Measurements from ENCODE around the gene TRPM8.

TRPM8 gene

GRCh38 chr2:234046521-234046920, 129.3 kb downstream of the TRPM8 start:
- no peak overlapping the region for H3K4me3 ChIP-seq (ENCODE audit: low read depth, low read length)
- H3K4me2 ChIP-seq (ENCODE audit: low read length) = no peak overlapping the region
- no peaks in the 10 kb centered on the region for H3K79me2 ChIP-seq
- H3K36me3 ChIP-seq (ENCODE audit: control insufficient read depth, insufficient read depth, low read length) = no peaks in the 10 kb centered on the region
- TF ChIP-seq CTCF (IDR thresholded peaks at IDR 0.05) = no peak
- no peaks in the 10 kb centered on the region for H3K9me3 ChIP-seq (ENCODE audit: control insufficient read depth, low read length)
- H2AFZ ChIP-seq = no peak overlapping the region
- no peak overlapping the region for H3K9ac ChIP-seq
- no peaks in the 10 kb centered on the region for H3K4me1 ChIP-seq
- H3K27ac ChIP-seq = no peak overlapping the region
- no peaks in the 10 kb centered on the region for H3K27me3 ChIP-seq (ENCODE audit: control insufficient read depth, insufficient read depth, low read length)

GRCh38 chr2:234047361-234047760, 130.2 kb downstream of the TRPM8 start:
- TF ChIP-seq CTCF (IDR thresholded peaks at IDR 0.05) = no peak
- Histone ChIP-seq H3K4me3 (ENCODE audit: low read depth, low read length) (no peak overlapping the region), H3K27me3 (ENCODE audit: control insufficient read depth, insufficient read depth, low read length) (no peaks in the 10 kb centered on the region), H3K9ac (no peak overlapping the region), H3K4me2 (ENCODE audit: low read length) (no peak overlapping the region), H3K27ac (no peak overlapping the region), H3K4me1 (no peaks in the 10 kb centered on the region), H3K79me2 (no peaks in the 10 kb centered on the region), H3K36me3 (ENCODE audit: control insufficient read depth, insufficient read depth, low read length) (no peaks in the 10 kb centered on the region), H3K9me3 (ENCODE audit: control insufficient read depth, low read length) (no peaks in the 10 kb centered on the region), H2AFZ (no peak overlapping the region)

- H3K4me2 ChIP-seq (ENCODE audit: low read length) = no peak overlapping the region
- H3K9ac ChIP-seq = no peak overlapping the region
- no peak for TF ChIP-seq CTCF (IDR thresholded peaks at IDR 0.05)
- no peak overlapping the region for H2AFZ ChIP-seq
- H3K79me2 ChIP-seq = no peaks in the 10 kb centered on the region
- H3K27me3 ChIP-seq (ENCODE audit: control insufficient read depth, insufficient read depth, low read length) = no peaks in the 10 kb centered on the region
- no peaks in the 10 kb centered on the region for H3K4me1 ChIP-seq
- H3K4me3 ChIP-seq (ENCODE audit: low read depth, low read length) = no peak overlapping the region
- H3K27ac ChIP-seq = no peak overlapping the region
- H3K36me3 ChIP-seq (ENCODE audit: control insufficient read depth, insufficient read depth, low read length) = no peaks in the 10 kb centered on the region
- no peaks in the 10 kb centered on the region for H3K9me3 ChIP-seq (ENCODE audit: control insufficient read depth, low read length)
These were observed 130.9 kb downstream of the TRPM8 start for GRCh38 chr2:234048049-234048448.

- Histone ChIP-seq H3K4me2 (ENCODE audit: low read length) (no peak within 1 kb of the TSS), H3K36me3 (ENCODE audit: control insufficient read depth, insufficient read depth, low read length) (no peaks in the 10 kb centered on the region), H3K79me2 (no peaks in the 10 kb centered on the region), H3K27ac (no peak within 1 kb of the TSS), H3K27me3 (ENCODE audit: control insufficient read depth, insufficient read depth, low read length) (no peaks in the 10 kb centered on the region), H2AFZ (no peak within 1 kb of the TSS), H3K9ac (no peak within 1 kb of the TSS), H3K9me3 (ENCODE audit: control insufficient read depth, low read length) (no peaks in the 10 kb centered on the region), H3K4me1 (no peaks in the 10 kb centered on the region), H3K4me3 (ENCODE audit: low read depth, low read length) (no peak within 1 kb of the TSS)
- no peak for TF ChIP-seq CTCF (IDR thresholded peaks at IDR 0.05)
These were observed 133.4 kb downstream of the TRPM8 start, which contains the start of gene SPP2 for GRCh38 chr2:234050455-234051135. SPP2 (plus strand) TSS chr2:234050702; CDS start chr2:234050787, 85 bp downstream.

Data from parathyroid adenoma (tissue), 2 donors.